Fibroblast of peridontal ligament (primary cell): ENCODE data around the gene AFF3.

Experiments used
- DNase-seq: peaks from one replicate; pipeline ENCODE4 v3.0.0-alpha.2; 2010; ENCODE audit errors: extremely low read depth

AFF3 gene

DNA sequence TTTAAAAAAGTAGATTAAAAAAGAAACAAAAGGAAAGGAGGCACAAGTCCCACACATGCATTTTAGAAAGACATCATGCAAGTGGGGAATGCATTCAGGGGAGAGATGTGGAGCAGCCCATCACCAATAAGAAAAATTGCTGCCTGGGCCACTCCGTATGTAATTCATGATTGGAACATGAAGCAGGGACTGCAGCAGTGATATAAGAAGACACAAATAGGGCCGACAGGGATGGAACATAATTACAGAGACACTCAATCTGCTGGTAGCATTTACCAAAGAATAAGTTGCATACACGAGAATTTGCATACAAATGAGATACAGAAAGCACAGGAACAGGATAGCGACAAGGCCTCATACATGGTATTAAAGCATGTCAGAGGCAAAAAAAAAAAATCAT is 6.5 kb upstream of the AFF3 start:
- no peak for DNase-seq

DNA sequence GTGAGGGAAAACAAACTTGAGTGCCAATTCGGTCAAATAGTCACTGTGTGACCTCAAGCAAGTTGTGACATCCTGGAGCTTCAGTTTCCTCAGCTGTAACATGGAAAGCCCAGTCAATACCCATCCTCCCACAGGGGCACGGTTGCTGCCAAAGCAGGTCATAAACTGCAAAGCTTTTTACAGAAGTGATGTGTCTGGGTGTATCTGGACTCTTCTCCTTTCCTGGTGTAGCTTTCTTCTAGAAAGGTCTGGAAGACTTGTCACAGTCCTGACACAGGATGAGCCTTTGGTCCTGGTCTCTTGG is 4.2 kb upstream of the AFF3 start:
- DNase-seq, result no peak

DNA sequence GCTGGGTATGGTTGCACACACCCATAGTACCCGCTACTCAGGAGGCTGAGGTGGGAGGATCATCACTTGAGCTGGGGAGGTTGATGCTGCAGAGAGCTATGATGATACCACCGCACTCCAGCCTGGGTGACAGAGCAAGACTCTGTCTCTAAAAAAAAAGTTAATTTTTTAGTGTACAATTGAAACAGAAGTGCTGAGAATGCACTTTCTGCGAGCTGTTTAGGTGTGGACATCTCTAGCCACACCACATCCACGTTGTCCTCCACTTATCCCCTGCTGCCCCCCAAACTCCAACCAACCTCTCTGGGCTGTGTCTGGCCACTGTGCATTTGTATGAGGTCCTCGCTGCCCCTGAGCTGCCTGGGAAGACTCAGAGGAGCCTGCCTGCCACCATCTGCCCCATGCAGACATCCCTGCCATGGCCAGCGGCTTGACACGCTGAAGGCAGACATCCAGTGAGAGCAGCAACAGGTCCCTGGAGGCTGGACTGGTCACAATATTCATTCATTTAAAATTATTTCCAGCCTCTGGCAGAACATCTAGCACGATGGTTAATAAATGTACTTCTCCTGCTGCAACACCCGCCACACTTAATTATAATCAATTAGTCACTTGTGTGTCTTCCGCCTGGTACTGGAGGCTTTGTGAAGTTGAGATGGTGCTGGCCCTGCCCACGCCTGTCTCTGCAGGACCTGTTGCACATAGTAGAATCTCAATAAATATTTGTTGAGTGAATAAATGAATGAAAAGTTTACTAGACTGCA is 3.7 kb upstream of the AFF3 start:
- DNase-seq, result no peak

DNA sequence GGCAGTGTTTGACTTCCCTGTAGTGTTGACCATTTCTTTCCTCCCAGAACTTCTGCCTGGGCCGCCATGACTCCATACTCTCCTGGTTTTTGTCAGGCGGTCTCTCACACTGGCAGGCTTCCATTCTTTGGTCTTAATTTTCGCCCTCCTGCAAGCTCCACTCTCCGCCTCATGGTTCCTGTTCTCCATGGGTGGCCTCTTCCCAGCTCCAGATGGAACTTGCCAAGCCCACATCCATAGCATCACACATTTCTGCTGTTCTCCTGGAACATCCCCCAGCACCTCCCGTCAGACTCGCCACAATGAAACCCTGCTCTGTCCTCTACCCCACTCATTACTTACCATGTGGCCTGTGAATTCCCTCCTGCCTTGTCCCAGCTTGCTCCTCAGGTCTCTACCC is 896 bp upstream of the AFF3 start:
- DNase-seq, result no peak

DNA sequence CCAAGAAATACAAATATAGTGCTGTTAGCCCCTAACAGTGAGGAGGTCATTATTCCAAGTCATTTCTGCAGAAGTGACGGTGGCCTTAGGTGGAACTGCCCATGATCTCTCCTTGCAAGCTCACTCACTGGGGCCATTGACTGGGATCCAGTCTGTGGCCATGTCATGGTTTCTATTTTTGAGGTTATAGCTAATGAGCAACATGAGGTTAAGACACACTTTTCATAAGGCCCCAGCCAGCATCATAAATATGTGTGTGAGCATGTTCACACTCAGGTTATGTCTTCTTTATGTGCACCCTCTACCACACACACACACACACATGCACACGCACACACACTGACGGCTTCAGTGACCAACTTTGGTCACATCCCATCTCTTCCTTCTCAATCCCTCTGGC is 484 bp downstream of the AFF3 start:
- DNase-seq, result no peak

DNA sequence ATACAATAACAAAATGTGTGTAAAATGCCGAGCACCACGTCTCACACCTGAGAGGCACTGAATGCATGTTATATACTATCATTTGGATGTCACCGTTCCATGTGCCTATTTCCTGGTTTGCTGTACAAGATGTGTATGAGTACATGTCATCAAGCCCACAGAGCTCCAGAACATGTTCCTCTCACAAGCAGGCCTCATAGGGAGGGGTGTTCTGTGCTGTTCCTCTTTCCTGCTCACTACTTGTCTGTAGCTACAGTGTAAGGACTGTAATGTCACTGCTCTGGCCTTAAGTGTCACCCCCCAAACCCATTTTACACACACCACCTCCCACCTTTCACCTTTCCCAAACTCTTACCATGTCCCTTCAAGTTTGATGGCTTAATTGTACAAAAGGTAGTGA is 1.8 kb downstream of the AFF3 start:
- no peak for DNase-seq

DNA sequence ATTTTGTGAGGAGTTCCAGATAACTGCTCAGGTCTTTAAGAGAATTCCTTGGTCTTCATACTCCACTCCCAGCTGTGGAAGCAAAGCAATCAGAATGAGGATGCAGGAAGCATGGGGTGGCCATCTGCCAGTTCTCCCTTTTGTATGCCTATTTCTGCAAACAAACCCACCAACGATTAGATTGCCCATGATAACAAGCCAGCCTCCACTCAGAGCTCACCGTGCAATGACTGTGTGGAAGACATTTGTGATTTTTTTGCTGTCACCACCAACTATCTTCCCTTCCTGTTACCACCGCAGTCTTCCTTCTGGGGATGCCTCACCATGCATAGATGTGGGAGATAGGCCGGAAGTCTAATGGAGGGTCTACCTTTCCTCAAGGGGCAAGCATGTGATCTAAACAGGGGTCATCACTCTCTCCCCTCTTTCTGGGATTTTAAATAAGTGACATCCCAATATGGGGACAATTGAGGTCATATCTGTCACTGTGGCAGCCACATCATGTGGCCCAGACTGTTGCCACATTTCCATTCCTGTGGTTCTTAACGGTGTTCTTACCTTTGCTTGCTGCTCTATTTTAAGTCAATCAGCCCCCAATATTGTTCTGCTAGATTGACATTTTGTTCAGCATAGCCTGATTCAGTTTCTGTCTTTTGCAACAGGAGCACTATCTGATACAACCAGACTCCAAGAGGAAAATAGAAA is 4.4 kb downstream of the AFF3 start:
- no peak for DNase-seq

DNA sequence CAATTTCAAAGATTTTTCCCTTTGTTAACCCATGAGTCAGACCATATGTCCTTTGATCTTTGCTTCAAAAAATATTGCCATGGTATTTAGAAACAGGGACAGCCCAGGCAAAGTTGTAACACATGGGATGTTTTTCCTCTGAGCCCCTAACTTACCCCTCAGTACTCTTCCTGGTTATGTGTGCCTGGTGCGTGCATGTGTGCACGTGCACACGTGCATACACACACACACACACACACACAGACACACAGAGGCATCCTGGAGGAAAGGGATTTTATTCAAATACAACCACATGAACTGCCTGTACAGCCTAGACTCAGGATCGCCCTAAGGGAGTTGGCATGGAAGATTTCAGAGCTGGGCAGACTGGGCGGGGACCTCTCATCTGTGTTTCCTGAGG is 5.1 kb downstream of the AFF3 start:
- DNase-seq, result no peak

DNA sequence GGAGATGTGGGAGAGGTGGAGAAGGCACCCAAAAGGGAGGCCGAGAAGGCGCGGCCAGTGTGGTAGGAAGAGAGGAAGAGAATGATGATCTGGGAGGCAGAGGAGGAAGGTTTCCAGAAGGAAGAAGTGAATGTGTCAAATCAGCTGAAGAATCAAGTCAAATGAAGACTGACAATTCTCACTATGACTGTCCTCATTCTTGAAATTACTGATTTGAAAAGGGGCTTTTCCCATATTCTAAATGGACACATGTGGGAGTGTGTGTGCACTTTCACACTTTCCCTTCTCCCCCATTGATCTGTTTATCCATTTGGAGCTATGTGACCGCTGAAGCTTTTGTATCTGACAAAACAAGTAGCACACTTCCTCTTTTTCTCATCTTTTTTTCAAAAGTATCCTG is 6.1 kb downstream of the AFF3 start:
- no peak for DNase-seq

DNA sequence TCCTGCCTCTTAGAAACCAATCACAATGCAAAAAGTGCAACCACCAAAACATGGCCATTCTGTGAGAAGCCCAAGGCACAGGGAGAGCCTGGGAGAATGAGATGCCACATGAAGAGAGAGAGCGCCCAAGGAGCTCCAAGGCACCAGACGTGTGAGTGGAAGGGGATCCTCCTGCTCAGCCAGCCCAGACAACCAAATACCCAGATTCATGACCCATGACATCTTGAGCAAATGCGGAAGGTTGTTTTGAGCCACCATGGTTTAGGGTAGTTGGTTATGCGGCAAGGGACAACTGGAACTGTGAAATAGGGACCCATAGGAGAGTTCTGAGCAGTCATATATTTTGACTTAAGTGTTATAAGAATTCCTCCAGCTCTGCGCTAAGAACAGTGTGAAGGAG is 7.0 kb downstream of the AFF3 start:
- DNase-seq, result no peak

DNA sequence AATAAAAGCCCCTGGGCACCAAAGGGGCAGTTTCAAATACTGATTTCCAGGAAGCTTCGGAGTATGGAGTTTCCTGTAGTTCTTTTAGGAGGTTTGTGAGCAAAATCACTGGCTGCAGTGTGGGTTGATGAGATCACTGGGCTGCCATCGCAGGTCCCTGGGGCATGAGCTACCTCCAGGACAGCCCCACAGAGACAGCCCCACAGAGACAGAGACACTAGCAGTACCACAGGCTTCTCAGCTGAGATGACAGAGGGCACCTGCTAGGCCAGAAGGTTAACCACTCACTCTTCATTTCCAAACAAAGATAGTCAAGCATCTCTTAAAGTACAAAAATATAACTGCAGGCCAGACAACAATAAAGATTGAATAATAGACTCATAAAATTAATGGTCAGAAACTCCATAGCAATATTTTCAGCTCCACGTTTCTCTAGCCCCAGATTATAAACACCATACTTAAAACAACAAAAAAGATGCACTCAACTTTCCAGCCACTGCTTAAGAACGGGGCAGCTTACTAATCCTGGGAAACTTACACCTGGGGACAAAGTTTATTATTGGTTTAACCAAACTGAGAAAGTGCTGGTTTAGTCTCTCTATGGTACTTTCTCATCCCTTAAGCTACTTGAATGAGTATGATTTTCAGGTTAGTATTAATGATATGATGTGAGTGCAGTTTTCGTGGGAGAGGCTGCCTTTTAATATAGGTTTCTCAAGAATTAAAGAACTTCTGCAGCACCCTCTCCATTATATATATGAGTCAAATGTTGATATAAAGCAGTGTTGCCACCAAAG is 11.6 kb downstream of the AFF3 start:
- no peak for DNase-seq

DNA sequence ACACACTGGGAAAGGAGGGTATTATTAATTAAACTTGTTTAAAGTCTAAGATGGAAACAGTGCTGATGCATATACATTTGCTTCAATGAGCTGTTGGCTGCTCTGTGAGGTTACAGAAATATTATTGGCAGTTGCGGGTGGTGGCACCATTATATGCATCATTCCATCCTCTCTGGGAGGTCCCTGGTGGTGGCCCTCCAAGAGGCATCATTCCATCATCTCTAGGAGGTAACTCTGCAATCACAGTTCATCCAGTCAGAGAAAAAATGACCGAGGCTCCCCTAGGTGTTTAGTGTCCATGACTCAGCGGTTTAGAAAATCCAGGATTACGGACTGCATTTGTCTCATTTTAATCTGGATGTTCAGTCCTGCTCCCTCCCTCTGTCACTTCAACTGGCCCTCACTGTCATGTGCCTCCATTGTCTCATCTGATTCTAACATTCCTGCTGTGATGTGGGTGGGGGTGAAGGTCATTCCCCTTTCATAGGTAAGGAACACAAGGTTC is 15.4 kb downstream of the AFF3 start:
- DNase-seq, result no peak

DNA sequence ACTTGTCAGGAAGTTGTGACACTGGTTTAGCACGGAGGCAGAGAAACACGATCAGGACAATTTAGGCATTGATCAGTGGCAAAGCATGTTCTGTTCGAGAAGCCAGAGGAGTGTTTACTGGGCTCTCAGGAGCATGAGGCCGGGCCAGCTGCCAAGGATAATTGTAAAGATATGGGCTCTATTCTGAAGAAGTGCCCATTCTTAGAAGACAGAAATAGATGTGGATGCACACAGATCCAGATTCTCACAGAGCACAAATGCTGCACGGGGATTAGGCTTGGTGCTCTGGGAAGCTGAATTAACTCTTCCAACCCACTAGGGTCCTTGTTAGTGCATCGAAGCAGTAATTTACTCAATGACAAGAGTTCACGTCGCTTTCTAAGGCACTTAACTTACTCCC is 16.2 kb downstream of the AFF3 start:
- DNase-seq, result peak; percentile 51

DNA sequence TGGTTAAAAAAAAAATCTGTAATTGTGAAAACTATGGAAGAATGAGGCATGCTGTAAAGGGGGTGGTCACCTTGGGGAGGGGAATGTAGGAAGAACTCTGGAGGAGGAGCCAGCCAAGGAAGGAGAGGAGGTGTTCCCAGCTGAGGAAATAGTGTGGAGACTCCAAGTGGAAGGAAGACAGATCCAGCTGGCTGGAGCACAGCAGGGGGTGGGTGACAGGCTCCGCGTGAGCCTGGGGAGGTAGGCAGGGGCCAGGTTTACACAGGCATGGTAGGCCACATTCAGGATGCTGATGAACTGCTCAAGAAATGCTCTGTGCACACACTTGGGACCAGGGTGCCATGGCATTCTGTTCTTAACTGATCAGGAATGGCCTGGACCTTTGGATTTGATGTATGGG is 16.8 kb downstream of the AFF3 start:
- no peak for DNase-seq

DNA sequence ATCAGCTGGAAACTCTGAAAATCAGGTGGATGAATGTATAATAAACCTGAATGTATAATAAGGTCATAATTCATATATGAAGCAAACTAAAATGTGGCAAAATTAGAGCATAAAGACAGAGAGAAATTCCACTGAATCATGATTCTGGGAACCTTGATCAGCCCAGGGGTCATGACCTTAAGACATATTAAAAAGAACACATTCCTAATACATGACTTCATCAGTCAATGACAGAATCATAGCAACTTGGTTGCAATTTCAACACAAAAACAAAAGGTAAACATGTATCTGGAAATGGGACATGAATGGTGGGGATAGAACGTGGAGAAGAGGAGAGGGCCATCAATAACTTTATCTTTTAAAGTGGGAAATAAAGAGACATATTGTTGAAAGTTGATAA is 17.6 kb downstream of the AFF3 start:
- DNase-seq, result no peak

DNA sequence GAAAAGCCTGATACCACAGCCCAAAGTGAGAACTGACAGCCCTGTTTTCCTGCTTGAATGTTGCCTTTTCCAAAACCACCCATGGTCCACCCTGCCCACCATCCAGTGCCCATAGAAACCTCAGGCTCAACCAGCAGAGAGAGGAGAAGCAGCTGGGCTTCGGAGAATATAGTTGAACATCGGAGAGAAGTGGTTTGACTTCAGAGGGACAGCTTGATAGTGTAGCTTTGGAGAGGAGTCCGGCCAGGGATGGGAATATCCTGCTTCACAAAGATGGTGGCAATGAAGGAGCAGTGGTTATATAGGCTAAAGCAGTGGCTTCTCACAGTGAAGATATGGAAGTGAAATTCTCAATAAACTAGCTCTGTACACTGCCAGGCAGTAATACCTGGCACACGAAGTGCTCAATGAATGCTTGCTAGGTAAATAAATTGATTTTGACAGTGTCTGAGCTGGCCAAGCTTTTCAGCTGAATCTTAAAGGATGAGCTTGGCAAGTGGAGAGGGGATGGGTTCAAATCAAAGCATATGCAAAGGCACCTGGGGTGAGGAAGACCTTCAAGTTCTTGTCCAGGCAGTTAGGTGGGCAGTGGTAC is 21.2 kb downstream of the AFF3 start:
- no peak for DNase-seq

DNA sequence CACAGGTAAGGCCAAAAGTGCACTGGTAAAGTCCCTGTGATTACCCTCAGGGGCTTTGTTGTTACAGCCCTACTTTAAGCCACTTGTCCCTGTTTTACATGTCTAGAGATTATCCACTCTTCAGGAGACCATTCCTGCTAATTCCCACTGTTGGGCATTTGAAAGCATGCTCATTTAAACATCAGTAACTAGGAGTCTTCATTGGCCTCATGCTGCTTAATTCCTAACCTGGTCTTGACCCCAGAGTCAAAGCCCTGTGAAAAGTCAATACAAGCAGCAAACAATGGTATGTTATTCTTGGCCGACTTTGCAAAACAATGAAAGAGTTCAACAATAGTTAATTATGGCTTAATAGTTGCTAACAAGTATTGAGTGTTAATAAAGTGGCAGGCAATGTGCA is 23.2 kb downstream of the AFF3 start:
- DNase-seq, result no peak

DNA sequence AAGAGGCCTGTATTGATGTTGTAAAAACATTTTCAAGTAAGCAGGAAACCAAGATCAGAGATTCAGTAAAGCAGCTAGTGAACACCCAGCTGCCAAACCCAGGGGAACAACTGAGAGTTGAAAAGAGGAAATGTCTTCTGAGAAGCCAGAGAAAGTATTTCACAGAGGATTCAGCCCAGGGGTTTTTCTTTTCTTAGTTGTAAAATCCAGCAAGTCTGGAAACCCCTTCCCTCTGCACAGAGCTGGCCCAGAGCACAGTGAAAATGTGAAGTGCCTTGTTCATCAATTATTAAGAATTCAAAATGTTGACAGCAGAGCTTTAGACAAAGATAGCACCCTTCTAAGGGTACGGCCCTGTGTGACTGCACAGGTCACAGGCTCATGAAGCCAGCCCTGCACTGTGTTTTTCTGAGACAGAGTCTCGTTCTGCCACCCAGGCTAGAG is 28.4 kb downstream of the AFF3 start:
- DNase-seq, result no peak

DNA sequence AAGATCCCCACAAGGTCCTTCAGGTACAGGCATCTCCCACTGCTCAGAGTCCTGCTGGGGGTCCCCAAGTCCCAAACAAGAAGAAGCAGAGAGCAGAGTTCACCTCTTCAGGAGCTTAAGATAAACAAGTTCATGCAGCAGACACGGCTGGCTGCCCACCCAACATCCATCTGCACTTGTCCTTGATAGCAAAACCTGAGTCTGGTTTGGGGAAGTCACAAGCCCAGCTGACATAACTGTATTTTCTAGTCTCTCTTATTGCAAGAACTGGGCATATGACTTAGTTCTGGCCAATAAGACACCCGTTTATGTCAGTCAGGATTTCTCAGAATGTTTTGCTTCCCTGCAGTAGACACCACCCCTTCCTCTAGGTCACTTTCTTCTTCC is 31.8 kb downstream of the AFF3 start:
- no peak for DNase-seq

DNA sequence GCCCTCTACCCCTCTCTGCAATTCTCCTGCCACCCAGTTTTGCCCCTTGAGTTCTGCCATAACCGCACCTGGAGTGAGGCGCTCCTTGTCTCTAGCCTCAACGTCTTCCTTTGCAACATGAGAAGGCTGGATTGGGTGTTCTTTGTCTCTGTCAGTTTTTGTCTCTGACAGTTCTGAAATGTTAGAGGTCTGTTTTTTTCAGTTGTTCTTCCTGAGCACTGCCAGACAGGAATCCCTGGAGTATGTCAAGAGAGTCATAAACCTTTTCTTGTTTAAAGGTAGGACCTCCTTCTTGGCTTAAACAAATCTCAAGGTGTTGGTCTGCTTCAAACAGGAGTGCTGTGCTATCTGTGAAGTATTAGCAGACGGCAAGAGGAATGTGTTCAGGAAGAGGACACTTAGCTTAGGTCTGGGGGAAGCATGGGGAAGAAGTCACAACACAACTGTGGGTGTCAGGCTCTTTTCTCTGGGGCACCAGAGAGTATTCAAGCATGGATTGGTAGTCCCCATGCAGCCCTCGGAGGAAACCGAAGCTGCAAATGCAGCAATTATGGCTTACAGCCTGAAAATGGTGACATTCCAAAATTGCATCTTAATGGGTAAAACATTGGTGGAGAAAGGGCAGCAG is 32.3 kb downstream of the AFF3 start:
- no peak for DNase-seq

DNA sequence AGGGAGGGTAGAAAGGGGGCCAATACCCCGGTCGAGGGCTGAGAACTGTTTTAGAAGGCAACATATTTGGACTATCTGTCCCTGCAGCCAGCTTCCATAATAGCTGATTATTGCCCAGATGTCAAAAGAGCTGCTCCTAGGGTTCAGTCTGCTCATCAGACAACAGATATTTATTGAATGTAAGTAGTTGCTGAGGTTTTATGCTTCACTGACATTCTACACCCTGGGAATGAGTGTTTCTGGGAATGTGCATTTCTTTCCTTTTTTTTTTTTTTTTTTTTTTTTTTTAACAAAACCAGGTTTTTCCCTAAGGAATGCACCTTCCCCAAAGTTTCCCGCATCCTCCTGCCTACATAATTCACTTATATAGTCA is 33.8 kb downstream of the AFF3 start:
- peak; percentile 37 for DNase-seq
